ENCODE results near the gene SRGAP2C.
"Not testable (repeated sequence)": the region's sequence is repeated elsewhere in the genome, so short reads cannot be mapped to it uniquely, and the experiment has no call there.

The SRGAP2C gene

DNA sequence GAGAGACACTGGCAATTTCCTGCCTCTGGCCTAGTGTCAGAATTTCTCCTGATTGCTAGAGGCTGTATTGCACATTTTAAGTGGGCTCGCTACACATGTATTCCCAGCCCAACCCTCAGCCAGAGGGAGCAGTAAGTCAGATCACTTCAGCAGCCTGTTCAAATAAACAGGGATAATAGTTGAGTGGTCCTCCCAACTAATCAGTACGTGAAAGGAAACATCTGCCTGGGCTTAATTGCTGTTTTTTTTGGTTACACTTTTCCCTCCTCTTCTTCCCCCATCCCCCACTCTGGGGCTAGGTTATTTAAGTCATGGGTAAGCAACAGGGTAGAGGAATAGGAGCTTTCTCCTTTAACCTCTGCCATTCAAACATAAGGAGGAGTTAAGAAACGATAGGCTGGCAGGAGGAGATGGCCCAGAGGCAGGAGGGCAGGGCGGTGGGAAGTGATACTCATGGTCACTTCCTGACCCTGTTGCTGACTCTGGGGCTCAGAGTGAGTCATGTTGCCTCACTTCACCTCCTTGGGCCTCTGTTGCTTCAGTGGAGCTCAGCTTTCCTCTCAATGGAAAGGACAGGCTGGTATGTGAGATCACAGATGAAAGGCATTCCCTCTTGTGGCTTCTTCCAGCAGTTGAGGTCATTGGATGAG, 177.6 kb downstream of the SRGAP2C start:
- FAIRE-seq; DNase-seq (ENCODE audit: insufficient read length, low spot score): not testable (repeated sequence)

DNA sequence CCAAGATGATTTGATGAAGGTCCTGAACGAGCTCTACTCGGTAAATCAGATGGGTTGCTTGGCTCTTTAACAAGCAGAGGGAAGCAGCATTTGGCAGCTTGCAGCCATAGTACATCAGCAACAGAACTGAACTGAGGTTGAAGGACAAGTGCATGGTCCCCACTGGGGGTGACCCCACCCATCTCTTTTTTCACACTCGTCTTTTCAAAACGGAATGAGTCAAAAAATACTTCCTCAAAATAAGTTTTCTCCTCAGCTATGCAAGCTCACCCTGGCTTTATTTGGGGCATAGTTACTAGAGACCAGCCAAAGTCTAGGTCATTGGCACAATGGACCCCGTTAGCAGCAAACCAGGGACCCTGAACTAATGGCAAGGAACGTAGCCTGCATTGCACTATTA, 180.5 kb downstream of the SRGAP2C start:
- not testable (repeated sequence) for DNase-seq (ENCODE audit: insufficient read length, low spot score); FAIRE-seq

DNA sequence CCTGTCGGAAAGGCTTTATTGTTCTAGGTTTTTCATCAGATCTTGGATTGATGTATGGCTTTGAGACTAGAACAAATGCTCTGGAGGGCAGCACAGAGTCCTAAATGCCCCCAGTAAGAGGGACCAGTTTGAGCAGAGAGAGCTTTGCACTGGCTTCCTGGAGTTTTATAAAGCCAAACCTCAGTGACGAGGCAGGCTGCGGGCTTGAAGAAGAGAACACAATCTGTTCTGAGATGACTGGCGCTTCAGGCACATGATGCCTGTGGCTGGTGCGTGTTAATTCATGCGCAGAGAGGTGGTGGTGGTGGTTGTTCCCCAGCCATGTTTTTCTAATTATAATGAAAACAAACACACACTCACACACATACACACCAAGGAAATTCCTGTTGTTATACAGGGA, 180.9 kb downstream of the SRGAP2C start:
- not testable (repeated sequence) for DNase-seq (ENCODE audit: insufficient read length, low spot score); FAIRE-seq

DNA sequence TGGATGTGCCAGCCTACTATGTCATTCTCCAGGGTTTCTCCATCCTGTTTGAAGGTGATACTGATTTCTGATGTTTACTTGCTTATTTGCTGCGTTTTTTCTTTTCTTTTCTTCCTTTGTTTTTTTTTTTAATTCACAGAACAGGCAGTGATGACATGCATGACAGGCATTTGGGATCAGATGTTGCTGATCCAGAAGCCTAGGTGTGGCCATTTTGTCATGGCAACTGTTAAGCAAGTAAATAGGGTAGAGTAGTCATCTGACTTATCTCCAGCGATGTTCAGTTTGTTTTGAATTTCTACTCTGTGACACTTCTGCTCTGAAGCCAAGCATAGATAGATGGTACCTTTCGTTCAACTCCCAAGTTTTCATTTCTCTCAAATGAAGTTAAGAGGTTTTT, 181.4 kb downstream of the SRGAP2C start:
- not testable (repeated sequence) for FAIRE-seq; DNase-seq (ENCODE audit: insufficient read length, low spot score)

DNA sequence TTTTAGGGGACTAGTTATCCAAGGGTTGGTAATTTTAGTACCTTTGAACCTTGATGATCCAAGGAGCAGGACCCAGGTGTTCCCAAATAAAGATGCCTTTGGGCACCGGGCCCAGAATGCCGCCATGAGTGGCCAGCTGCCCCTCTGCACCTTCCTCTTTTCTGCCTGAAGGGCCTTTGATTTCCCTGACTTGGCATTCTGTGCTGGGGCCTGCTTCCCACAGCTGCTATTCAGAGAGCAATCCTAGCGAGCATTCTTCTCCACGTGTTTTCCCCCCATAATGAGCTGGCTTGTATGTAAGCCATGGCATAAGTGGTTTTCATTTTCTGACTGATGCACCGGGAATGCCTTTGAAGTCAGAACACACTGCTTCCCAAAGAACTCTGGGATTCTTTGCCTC, 184.1 kb downstream of the SRGAP2C start:
- FAIRE-seq = not testable (repeated sequence)

DNA sequence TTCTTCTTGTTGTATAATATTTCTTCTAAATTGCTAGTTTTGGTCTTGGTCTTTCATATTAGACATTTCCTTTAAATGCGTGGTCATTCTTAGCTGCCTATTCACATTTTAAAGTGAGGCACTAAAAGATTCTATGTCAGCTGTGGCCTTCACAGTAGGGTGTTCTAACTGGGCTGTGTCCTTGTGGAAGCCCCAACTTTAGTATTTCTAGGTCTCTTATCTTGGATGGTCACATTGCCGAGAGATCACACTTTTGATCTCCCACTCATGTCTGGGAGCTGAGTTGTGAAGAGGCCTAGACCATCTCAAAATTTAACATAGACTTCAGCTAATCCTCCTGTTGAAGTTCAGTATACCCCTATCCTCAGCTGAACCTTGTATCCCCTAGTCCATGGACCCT, 185.2 kb downstream of the SRGAP2C start:
- DNase-seq (ENCODE audit: insufficient read length, low spot score) = not testable (repeated sequence)

More for the DNA sequence above, 184.1 kb downstream of the SRGAP2C start:
- DNase-seq (ENCODE audit: insufficient read length, low spot score) = not testable (repeated sequence)

DNA sequence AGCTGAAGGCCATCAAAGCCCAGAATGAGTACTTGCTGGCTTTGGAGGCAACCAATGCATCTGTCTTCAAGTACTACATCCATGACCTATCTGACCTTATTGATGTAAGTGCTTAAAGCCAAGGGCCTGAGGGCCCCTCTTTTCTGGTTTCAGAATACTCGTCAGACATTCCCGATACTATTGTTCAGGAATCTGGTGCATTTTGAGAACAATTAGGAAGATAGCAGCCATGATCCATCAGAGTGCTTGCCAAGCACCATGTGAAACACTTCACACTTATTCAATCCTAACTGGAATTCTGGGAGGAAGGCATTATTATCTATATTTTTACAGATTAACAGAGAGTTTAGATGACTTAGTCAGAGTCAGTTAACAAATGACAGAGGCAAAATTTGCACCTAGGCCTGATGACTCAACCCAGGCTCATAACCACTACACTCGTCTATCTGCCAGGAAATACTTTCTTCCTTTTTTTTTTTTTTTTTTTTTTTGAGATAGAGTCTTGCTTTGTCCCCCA, 190.1 kb downstream of the SRGAP2C start:
- not testable (repeated sequence) for FAIRE-seq; DNase-seq (ENCODE audit: insufficient read length, low spot score)

More for the DNA sequence above, 185.2 kb downstream of the SRGAP2C start:
- FAIRE-seq = not testable (repeated sequence)

DNA sequence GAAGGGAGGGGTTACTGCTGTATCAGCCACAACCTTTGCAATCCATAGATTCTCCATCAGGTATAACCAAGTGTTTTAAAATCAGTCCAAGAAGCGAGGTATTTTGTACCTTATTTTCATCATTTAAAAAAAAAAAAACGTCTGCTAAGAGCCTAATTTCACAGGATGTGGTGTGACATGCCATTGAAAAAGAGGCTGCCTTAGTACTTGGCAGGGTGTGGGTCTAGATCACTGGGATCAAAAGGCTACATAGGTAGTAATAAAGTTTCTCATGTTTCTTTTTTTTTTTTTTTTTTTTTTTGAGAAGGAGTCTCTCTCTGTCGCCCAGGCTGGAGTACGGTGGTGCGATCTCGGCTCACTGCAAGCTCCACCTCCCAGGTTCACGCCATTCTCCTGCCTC, 192.2 kb downstream of the SRGAP2C start:
- not testable (repeated sequence) for FAIRE-seq; DNase-seq (ENCODE audit: insufficient read length, low spot score)

DNA sequence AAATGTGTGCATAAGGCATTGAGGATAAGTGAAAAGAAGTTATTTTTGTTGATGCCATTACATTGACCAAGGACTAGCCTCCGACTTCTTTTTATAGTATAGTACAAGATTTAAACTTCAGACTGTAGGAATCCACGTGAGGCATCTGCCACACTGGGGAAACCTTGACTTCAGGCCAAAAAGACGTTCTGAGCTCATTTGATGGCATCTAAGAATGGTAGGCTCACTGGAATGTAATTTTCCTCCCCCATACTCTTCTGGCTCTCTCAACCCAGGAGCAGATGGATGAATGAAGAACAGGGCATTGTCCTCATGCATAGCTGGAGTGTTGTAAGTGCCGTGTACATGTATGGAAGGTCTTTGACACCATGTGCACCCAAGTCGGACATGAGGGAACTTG, 194.0 kb downstream of the SRGAP2C start:
- DNase-seq (ENCODE audit: insufficient read length, low spot score); FAIRE-seq: not testable (repeated sequence)

DNA sequence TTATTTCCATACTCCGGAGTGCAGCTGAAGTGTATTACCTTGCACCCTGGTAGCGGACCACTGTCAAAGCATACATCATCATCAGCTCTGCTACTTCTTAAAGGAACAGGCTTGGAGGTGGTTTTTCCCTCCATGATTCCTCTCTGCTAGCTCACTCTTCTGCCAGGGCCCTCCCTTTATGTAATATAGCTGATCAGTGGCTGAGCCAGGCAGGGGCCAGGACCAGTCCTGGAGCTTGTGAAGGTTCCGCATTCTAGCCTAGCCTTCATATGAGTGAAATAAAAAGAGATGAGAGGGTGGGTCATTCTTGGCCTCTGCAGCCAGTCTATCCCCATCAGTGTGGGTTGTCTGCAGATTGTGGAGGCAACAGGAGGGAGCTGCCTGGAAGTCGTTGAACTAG, 200.0 kb downstream of the SRGAP2C start:
- not testable (repeated sequence) for DNase-seq (ENCODE audit: insufficient read length, low spot score); FAIRE-seq

DNA sequence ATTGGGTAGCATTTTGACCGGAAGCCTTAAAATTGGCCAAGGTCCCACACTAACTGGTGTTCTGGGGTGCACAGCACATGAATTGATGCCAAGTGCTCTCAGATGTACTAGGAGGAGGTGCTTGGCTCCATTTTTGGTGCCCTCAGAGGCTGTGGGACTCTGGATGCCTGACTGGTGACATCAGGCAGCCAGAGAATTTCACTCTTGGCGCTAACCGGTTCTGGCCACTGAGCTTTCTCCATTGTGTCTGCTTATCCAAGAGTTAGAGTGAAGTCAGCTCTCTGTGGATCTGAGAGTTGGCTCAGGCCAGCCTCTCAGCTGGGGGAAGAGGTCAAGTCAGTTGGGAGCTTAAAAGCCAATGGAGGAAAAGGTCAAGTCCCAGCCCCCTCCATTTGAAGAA, 200.4 kb downstream of the SRGAP2C start:
- FAIRE-seq; DNase-seq (ENCODE audit: insufficient read length, low spot score): not testable (repeated sequence)

DNA sequence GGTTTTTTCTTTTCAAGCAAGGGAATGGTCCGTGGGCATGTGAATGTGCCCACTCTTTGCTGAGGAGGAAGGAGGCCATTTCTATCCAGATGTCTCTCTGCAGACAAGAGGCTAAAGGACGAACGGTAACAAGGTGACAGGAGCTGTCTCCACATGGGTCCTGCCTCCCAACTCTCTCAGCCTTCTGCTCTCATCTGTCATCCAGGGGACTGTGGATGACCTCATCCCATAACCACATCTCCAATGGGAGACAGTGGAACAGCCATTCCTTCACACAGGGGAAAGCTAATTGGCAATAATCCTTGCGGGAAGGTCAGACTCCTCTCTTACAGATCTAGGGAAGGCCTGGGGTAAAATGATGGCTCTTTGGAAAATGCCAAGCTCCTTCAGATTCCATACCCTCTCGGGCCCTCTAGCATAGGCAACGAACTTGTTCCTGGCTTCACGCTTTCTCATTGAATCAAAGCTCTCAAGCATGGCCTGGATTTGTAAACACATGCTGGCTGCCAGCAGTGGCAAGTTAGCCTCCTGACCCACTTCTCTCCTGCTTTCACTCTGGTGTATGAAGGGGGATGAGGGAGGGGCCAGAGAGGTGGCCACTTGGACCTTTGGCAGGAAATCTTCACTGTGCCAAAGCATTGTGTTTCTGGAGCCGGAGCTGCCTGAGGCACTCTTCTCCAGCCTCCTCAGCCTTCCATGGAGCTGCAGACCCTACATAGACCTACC, 201.0 kb downstream of the SRGAP2C start:
- DNase-seq (ENCODE audit: insufficient read length, low spot score); FAIRE-seq: not testable (repeated sequence)

DNA sequence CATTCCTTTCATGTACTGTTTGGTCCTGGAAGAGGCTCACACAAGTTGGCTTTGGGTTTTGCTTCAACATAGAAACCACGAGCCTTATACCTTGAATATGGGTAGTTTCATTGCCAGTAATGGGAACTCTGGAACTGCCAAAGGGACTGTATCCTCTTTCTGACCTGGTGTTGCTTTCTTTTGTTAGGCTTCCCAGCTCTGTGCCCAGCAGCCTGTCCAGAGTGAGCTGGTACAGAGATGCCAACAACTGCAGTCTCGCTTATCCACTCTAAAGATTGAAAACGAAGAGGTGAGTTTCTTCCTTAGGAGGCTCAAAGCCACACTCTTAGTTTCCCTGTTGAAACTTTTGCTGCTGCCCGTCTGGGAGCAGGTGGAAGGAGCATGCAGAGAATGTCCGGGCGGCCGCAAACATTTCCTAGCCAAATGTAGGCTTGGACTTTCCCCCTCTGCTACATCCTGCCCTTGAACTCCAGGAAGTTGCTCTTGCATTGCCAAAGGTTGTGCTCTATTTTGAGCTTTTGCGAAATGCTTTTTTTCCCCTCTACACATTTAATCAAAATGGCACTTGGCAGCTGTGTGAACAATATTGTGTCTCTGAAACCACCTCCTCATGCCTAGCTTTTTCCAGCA, 201.7 kb downstream of the SRGAP2C start:
- not testable (repeated sequence) for DNase-seq (ENCODE audit: insufficient read length, low spot score); FAIRE-seq

DNA sequence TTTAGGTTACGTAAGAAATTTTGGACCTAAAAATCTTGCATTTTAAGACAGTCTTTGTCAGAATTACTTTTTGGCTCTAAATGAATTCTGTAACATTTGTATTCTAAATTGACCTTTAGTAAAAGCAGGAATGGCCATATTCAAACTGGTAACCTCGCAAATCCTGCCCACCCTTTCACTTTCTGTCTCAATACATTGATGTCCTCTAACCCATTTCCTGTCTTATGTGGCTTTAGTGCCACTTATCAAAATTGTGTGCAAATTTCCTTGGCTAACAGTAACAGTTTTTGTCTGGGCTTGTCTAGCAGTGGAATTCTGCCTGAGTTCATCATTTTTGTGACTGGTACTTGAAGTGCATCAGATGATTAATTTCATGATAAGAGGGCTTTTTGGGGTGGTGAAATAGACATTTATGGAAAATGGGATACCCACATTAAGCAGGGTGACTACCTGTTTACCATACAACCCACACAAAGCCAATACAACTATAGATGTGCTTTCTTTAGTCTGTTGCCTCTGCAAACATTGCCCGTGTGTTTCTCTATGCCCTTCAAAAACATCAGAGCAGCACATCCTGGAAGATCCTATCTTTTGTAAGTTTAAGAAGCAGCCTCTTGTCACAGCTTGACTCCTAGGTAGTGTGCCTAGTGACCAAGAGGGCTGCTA, 205.3 kb downstream of the SRGAP2C start:
- not testable (repeated sequence) for FAIRE-seq; DNase-seq (ENCODE audit: insufficient read length, low spot score)

DNA sequence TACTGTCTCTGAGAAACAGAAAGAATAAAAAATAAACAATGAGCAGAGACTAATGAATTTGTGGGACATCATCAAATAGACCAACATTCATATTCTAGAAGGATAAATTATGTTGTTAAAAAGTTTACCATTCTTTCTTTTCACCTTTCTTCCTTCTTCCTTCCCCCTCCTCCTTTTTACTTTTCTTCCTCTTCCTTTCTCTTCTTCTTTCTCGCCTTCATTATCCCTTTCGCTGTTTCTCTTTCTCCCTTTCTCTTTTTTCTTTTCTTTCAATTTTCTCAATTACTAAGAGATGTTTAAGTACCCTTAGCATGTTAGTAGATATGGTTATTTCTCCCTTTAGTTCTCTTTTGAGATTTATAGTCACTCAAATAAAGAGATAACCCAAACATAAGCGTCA, 207.4 kb downstream of the SRGAP2C start:
- FAIRE-seq = not testable (repeated sequence)

DNA sequence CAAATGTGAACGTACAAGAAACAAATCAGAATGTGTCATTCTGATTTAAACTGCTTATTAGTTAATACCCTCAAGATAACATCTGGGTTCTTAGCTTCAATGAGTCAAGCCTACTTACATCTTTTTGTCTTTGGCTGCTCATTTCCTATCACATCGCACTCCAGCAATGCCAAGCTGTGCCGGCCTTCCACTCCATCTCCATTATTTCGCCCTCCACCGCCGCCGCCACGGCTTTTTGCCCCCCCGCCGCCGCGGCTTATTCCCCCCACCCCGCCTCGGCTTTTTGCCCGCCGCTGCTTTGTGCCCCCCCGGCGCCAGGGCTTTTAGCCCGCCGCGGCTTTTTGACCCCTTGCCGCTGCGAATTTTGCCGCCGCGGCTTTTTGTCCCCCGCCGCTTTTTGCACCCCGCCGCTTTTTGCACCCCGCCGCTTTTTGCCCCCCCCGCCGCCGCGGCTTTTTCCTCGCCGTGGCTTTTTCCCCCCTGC, 211.0 kb downstream of the SRGAP2C start:
- DNase-seq (ENCODE audit: insufficient read length, low spot score); FAIRE-seq: not testable (repeated sequence)

More for the DNA sequence above, 207.4 kb downstream of the SRGAP2C start:
- DNase-seq (ENCODE audit: insufficient read length, low spot score) = not testable (repeated sequence)

DNA sequence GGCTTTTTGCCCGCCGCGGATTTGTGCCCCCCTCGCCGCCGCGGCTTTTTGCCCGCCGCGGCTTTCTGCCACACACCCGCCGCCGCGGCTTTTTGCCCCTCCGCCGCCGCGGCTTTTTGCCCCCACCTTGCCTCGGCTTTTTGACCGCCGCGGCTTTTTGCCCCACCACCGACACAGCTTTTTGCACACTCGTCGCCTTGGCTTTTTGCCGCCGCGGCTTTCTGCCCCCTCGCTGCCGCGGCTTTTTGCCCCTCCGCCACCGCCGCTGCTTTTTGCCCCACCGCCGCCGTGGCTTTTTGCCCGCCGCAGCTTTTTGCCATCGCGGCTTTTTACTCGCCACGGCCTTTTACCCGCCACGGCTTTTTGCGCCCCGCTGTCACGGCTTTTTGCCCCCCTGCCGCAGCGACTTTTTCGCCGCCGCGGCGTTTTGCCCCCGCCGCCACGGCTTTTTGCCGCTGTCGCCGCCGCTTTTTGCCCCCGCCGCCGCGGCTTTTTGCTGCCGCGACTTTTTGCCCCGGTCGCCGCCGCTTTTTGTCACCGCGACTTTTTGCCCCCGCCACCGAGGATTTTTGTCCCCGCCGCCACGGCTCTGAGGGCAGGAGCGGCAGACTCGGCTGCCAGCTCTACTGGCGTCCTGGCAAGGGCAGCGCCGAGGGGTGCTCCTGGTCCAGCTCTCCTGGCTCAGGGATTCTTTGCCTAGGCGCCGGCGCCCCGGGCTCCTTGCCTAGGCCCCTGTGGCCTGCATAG, 211.7 kb downstream of the SRGAP2C start:
- DNase-seq (ENCODE audit: insufficient read length, low spot score); FAIRE-seq: not testable (repeated sequence)

DNA sequence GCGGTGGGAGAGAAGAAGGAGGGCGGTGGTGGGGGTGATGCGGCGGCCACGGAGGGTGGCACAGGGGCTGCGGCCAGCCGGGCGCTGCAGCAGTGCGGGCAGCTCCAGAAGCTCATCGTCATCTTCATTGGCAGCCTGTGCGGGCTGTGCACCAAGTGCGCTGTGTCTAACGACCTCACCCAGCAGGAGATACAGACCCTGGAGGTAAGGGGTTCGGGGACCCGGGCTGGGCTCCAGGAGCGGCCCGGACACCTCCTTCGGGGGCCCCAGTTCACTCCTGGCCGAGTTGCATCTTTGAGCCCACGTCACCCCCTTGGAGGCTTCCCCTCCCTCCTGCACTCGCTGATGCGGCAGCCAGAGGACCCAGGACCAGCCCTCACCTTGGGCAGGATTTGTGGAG, 212.3 kb downstream of the SRGAP2C start:
- not testable (repeated sequence) for DNase-seq (ENCODE audit: insufficient read length, low spot score); FAIRE-seq

DNA sequence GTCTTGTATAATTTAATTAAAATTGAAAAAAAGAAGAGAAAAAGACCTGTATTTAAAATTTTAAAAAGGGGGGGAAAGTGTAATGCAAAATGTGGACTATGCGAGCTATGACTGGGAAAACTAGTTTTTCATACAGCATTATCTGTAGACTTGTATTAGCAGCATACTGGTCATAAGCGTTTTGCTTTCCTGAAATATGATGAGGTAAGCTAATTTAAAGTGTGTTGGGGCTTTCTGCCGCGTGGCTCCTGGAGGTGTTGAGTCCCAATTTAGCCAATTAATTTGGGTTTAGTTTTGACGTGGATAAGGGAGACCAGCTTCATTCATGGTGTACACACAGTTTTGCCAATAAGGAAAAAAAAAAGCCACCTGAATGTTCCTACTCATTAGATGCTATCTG, 214.4 kb downstream of the SRGAP2C start:
- DNase-seq (ENCODE audit: insufficient read length, low spot score); FAIRE-seq: not testable (repeated sequence)

All from GM19239 (cell line).